Measurements from ENCODE around the gene MORF4L2. TPM values are rescaled to one million over a fixed set of nuclear protein-coding genes. Genes with fewer than 3 reads are reported as not detected.
"Not testable (repeated sequence)": the region's sequence is repeated elsewhere in the genome, so short reads cannot be mapped to it uniquely, and the experiment has no call there.

MORF4L2 gene
- total and polyA plus RNA-seq, 7 donors: 182 to 524 (median 273) TPM

DNA sequence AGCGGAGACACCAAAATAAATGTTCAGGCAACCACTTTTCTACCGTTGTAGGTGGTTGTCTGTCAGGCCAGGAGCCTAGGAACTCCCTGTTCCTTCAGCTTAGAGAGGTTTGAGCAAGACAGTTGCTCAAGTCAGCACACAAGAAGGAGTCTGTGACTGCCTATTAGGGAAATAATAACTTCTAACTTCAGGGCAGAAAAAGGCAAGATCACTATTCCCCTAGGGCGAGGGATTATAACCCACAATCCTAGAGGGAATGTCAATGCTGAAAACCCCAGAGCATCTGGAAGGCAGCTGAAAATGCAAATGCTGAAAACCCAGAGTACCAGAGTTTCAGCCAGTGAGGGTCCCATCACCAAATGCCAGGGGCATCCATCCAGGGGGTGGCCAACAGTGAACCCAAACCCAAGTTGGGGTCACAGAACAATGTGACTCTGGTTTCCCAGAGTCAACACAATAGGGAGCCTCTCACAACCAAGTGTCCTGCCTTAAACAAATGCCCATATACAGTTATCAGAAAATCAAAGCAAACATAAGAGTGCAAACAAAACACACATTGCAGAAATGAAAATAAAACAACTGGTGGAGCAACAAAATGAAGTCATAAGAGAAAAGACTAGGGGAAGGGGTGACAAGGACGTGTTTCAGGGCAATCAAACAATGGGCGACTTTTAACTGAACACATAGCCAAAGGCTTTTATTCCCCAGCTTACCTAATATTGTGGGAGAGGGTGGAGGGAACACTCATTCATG lies 27.6 kb downstream of the MORF4L2 start:
- H3K9me3 ChIP-seq: no peaks in the 10 kb centered on the region
- intact Hi-C loops (cut with DNase I): no loop called here
- no peak for ATAC-seq
- H3K27me3 ChIP-seq (ENCODE audit: insufficient read depth in 3 of 3, low read length in 2 of 3): peaks cover 0 to 41% (median 0%) of the 10 kb centered on the region in 3 donors
- no peak overlapping the region for H3K4me3 ChIP-seq
- H3K4me1 ChIP-seq: no peaks in the 10 kb centered on the region
- 57 to 80% (median 78%) methylated on average over 5 of the region's 5 CpGs for WGBS, 3 donors
- H3K36me3 ChIP-seq (ENCODE audit: insufficient read depth in 1 of 2, low read depth in 1 of 2): no peaks in the 10 kb centered on the region
- H3K27ac ChIP-seq: no peak overlapping the region
- no peak for DNase-seq
- TF ChIP-seq, protein P1, sequence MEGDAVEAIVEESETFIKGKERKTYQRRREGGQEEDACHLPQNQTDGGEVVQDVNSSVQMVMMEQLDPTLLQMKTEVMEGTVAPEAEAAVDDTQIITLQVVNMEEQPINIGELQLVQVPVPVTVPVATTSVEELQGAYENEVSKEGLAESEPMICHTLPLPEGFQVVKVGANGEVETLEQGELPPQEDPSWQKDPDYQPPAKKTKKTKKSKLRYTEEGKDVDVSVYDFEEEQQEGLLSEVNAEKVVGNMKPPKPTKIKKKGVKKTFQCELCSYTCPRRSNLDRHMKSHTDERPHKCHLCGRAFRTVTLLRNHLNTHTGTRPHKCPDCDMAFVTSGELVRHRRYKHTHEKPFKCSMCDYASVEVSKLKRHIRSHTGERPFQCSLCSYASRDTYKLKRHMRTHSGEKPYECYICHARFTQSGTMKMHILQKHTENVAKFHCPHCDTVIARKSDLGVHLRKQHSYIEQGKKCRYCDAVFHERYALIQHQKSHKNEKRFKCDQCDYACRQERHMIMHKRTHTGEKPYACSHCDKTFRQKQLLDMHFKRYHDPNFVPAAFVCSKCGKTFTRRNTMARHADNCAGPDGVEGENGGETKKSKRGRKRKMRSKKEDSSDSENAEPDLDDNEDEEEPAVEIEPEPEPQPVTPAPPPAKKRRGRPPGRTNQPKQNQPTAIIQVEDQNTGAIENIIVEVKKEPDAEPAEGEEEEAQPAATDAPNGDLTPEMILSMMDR (IDR thresholded peaks at IDR 0.05): no peak

DNA sequence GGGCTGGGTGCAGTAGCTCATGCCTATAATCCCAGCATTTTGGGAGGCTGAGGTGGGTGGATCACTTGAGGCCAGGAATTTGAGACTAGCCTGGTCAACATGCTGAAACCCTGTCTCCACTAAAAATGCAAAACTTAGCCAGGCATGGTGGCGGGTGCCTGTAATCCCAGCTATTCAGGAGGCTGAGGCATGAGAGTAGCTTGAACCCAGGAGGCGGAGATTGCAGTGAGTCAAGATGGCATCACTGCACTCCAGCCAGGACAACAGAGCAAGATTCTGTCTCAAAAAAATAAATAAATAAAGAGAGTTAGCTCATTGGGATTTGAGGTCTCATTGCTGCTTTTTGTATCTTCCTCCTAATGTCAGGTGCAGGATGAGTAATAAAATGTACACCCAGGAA lies 29.4 kb downstream of the MORF4L2 start:
- peaks cover 0 to 26% (median 0%) of the 10 kb centered on the region in 3 donors for H3K27me3 ChIP-seq (ENCODE audit: insufficient read depth in 3 of 3, low read length in 2 of 3)
- H3K27ac ChIP-seq; DNase-seq; ATAC-seq; H3K9me3 ChIP-seq; H3K4me3 ChIP-seq; H3K4me1 ChIP-seq; H3K36me3 ChIP-seq (ENCODE audit: insufficient read depth in 1 of 2, low read depth in 1 of 2); intact Hi-C loops (cut with DNase I): not testable (repeated sequence)
- 88 to 98% (median 97%) methylated on average over 2 of the region's 2 CpGs for WGBS, 3 donors

DNA sequence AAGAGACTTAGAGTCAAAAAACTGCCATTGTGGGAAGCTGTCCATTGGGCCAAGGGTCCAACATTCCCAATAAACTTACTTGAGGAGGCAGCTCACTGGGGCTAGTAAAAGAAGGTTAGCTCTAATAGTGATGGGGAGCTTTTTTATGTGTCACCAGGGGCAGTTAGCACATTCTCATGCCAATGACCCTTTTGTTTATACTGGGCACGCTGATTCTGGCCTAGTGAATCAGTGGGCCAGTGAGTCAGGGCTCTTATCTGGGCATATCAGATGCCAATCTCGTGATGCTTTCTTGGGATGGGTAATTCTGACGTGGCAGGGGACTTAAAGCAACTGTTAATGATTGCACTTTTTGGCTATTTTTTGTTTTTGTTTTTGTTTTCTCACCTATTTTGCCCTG lies 29.9 kb downstream of the MORF4L2 start:
- 37 to 74% (median 65%) methylated on average over 3 of the region's 3 CpGs for WGBS, 3 donors
- H3K4me3 ChIP-seq: no peak overlapping the region
- no peaks in the 10 kb centered on the region for H3K36me3 ChIP-seq (ENCODE audit: insufficient read depth in 1 of 2, low read depth in 1 of 2)
- H3K27me3 ChIP-seq (ENCODE audit: insufficient read depth in 3 of 3, low read length in 2 of 3): peaks cover 0 to 21% (median 0%) of the 10 kb centered on the region in 3 donors
- H3K4me1 ChIP-seq: no peaks in the 10 kb centered on the region
- no peak overlapping the region for H3K27ac ChIP-seq
- ATAC-seq (no peak), DNase-seq (no peak)
- no peaks in the 10 kb centered on the region for H3K9me3 ChIP-seq
- intact Hi-C loops (cut with DNase I): no loop called here
- TF ChIP-seq, protein P1 (IDR thresholded peaks at IDR 0.05): no peak

DNA sequence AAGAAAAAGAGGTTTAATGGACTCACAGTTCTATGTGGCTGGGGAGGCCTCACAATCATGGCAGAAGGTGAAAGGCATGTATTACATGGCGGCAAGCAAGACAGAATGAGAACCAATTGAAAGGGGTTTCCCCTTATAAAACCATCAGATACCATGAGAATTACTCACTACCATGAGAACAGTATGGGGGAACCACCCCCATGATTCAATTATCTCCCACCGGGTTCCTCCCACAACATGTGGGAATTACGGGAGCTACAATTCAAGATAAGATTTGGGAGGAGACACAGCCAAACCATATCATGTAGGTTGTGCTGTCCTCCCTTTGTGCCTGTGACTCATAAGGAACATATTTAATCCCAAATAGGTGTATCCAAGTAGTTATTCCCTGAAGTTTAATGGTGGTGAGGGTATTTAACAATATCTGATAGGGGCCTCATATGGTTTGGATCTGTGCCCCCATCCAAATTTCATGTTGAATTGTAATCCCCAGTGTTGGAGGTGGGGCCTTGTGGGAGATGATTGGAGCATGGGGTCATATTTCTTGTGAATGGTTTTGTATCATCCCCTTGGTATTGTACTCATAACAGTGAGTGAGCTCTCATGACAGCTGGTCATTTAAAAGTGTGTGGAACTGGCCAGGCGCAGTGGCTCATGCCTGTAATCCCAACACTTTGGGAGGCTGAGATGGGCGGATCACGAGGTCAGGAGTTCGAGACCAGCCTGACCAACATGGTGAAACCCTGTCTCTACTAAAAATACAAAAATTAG lies 31.1 kb downstream of the MORF4L2 start:
- H3K9me3 ChIP-seq; H3K27me3 ChIP-seq (ENCODE audit: insufficient read depth in 3 of 3, low read length in 2 of 3); H3K36me3 ChIP-seq (ENCODE audit: insufficient read depth in 1 of 2, low read depth in 1 of 2); H3K27ac ChIP-seq; H3K4me1 ChIP-seq; intact Hi-C loops (cut with DNase I); ATAC-seq; H3K4me3 ChIP-seq; DNase-seq: not testable (repeated sequence)
- WGBS, 3 donors: 71 to 94% (median 94%) methylated on average over 6 to 7 of the region's 7 CpGs

DNA sequence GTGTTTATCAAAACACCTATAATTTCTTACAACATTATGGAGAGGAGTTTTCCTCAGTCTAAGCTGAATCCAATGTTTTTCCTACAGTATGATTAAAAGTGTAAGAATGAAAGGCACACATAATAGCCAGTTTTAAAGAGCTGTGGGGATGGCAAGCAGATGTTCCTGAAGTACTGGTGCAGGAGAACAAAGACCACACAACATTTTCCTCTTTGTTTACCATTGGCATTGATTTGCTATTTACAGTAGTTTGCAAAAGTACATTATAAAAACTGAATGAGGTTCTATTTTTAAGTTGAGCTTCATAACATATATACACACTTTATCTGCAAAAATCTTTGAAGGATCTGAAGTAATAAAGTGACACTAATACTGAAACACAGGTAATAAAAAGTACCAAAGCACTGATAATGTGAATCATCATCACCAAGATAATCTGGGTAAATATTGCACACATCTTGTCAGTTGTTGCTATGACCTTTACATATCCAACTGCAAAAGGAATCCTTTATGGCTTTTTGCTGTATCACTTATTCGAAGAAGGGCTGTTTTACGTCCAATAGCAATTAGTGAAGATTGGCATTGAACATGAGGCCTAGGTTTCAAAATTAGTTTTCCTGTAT lies 35.2 kb downstream of the MORF4L2 start:
- TF ChIP-seq, protein P1 (IDR thresholded peaks at IDR 0.05): no peak
- intact Hi-C loops (cut with DNase I): no loop called here
- no peak overlapping the region for H3K4me3 ChIP-seq
- H3K4me1 ChIP-seq: no peaks in the 10 kb centered on the region
- no peak for DNase-seq
- no peak overlapping the region for H3K27ac ChIP-seq
- no peaks in the 10 kb centered on the region for H3K36me3 ChIP-seq (ENCODE audit: insufficient read depth in 1 of 2, low read depth in 1 of 2)
- WGBS, 3 donors: 92 to 96% (median 93%) methylated on average over 2 of the region's 2 CpGs
- no peaks in the 10 kb centered on the region for H3K9me3 ChIP-seq
- ATAC-seq: no peak
- H3K27me3 ChIP-seq (ENCODE audit: insufficient read depth in 3 of 3, low read length in 2 of 3): no peaks in the 10 kb centered on the region
